Fibroblast of the aortic adventitia (primary cell): ENCODE data around the gene NCAN. TPM values are rescaled to one million over a fixed set of nuclear protein-coding genes. Genes with fewer than 3 reads are reported as not detected.

Experiments used
- DNase-seq: peaks from one replicate; pipeline ENCODE4 v3.0.0-alpha.2; 2010; ENCODE audit warnings: low read depth
- H3K4me3 ChIP-seq: 2 replicates; pipeline ENCODE4 v1.5.1; 2011; ENCODE audit warnings: low read depth, mild to moderate bottlenecking, control low read depth, low read length, moderate library complexity
- CTCF ChIP-seq: IDR thresholded peaks from 2 replicates; pipeline ENCODE4 v1.5.1; 2011; ENCODE audit warnings: mild to moderate bottlenecking, low read length, control low read depth, inconsistent platforms; ENCODE audit not compliant: insufficient read depth
- total RNA-seq: library from RNA; depleted of rRNA; stranded (reverse); fragments of >200 nt; gene quantifications from 2 replicates; pipeline ENCODE4 v1.2.3, GENCODE V29; 2012; ENCODE audit warnings: low replicate concordance

NCAN gene
- total RNA-seq, 1 donor = not detected

- TF ChIP-seq CTCF = peak; percentile 55
- peak; percentile 31 for DNase-seq
- no peak overlapping the region for H3K4me3 ChIP-seq
Measured at GRCh38 chr19:19185853-19186740, 25.7 kb upstream of the NCAN start.

- no peak for TF ChIP-seq CTCF
- no peak overlapping the region for H3K4me3 ChIP-seq
- no peak for DNase-seq
Measured at GRCh38 chr19:19186742-19187141, 25.0 kb upstream of the NCAN start.

- TF ChIP-seq CTCF = no peak
- no peak for DNase-seq
- peak overlapping the region; percentile 98 for H3K4me3 ChIP-seq
Measured at GRCh38 chr19:19191768-19192077, 20.0 kb upstream of the NCAN start.

GRCh38 chr19:19192078-19192882 lies 19.5 kb upstream of the NCAN start, which contains the start of the genes BORCS8 and RFXANK:
TSS of gene BORCS8 (minus strand) at chr19:19192152. CDS start at chr19:19192117, 35 bp downstream.
TSS of gene RFXANK (plus strand) at chr19:19192258. CDS start at chr19:19193947, 1,689 bp downstream.
- no peak for TF ChIP-seq CTCF
- peak; percentile 99 for DNase-seq

GRCh38 chr19:19192910-19193423 lies 18.8 kb upstream of the NCAN start:
- no peak for DNase-seq
- TF ChIP-seq CTCF = no peak

More at GRCh38 chr19:19192078-19192882, 19.5 kb upstream of the NCAN start, which contains the start of the genes BORCS8 and RFXANK:
- H3K4me3 ChIP-seq = peak within 1 kb of the TSS; percentile 98

GRCh38 chr19:19193926-19194325 lies 17.8 kb upstream of the NCAN start:
- H3K4me3 ChIP-seq = peak overlapping the region; percentile 88
- DNase-seq = no peak
- TF ChIP-seq CTCF = no peak

More at GRCh38 chr19:19192910-19193423, 18.8 kb upstream of the NCAN start:
- H3K4me3 ChIP-seq = peak overlapping the region; percentile 88
